Osteoblast (primary cell): ENCODE data around the gene KCNG3. TPM values are rescaled to one million over a fixed set of nuclear protein-coding genes. Genes with fewer than 3 reads are reported as not detected.
A peak's percentile ranks its signal among the peaks of the same experiment; 100 is the strongest.

Source experiments
- DNase-seq: peaks from one replicate; pipeline ENCODE4 v3.0.0; 2011; ENCODE audit warnings: low spot score, mixed read lengths; ENCODE audit not compliant: insufficient read length; ENCODE audit errors: missing footprints
- H2AFZ ChIP-seq: 2 replicates; pipeline ENCODE4 v1.6.0; 2011; ENCODE audit warnings: mild to moderate bottlenecking, low read length
- H3K27ac ChIP-seq: 2 replicates; pipeline ENCODE4 v1.5.1; 2011; ENCODE audit warnings: mild to moderate bottlenecking, low read depth, low read length, moderate library complexity
- H3K27me3 ChIP-seq: 2 replicates; pipeline ENCODE4 v1.6.0; 2012; ENCODE audit warnings: mild to moderate bottlenecking, control low read depth, inconsistent platforms, low read length, moderate library complexity; ENCODE audit not compliant: insufficient read depth
- H3K36me3 ChIP-seq: 2 replicates; pipeline ENCODE4 v1.5.1; 2011; ENCODE audit warnings: mild to moderate bottlenecking, low read length, control low read depth, moderate library complexity; ENCODE audit not compliant: insufficient read depth
- H3K4me1 ChIP-seq: 2 replicates; pipeline ENCODE4 v1.5.1; 2011; ENCODE audit warnings: mild to moderate bottlenecking, low read length, control low read depth, moderate library complexity; ENCODE audit not compliant: insufficient read depth
- H3K4me2 ChIP-seq: 2 replicates; pipeline ENCODE4 v1.6.0; 2011; ENCODE audit warnings: mild to moderate bottlenecking, low read length; ENCODE audit not compliant: insufficient read depth
- H3K4me3 ChIP-seq: fragments of 200-600 bp; sonication (generic); 3 replicates; pipeline ENCODE4 v1.5.1; 2012; ENCODE audit warnings: mild to moderate bottlenecking, low read length, inconsistent platforms; ENCODE audit not compliant: insufficient read depth
- H3K79me2 ChIP-seq: 2 replicates; pipeline ENCODE4 v1.6.0; 2012; ENCODE audit warnings: mild to moderate bottlenecking, low read length, control low read depth, inconsistent platforms; ENCODE audit not compliant: insufficient read depth
- H3K9me3 ChIP-seq: 2 replicates; pipeline ENCODE4 v1.5.1; 2011; ENCODE audit warnings: low read depth, low read length, control low read depth
- H4K20me1 ChIP-seq: 2 replicates; pipeline ENCODE4 v1.6.0; 2012; ENCODE audit warnings: mild to moderate bottlenecking, low read length, control low read depth; ENCODE audit not compliant: insufficient read depth
- CTCF ChIP-seq: IDR thresholded peaks from 2 replicates; pipeline ENCODE4 v1.5.1; 2011; ENCODE audit warnings: mild to moderate bottlenecking, low read depth, low read length, moderate library complexity; ENCODE audit errors: extremely low read depth
- total RNA-seq: library from RNA; depleted of rRNA; stranded (reverse); fragments of >200 nt; gene quantifications from 2 replicates; pipeline ENCODE4 v1.2.3, GENCODE V29; 2012

The KCNG3 gene
- total RNA-seq, 1 donor = under 0.01 TPM

- H3K27me3 ChIP-seq = peaks cover 38% of the 10 kb centered on the region
- no peak overlapping the region for H2AFZ ChIP-seq
- H3K4me1 ChIP-seq = peaks cover 10% of the 10 kb centered on the region
- no peaks in the 10 kb centered on the region for H3K9me3 ChIP-seq
- H4K20me1 ChIP-seq = no peaks in the 10 kb centered on the region
- H3K36me3 ChIP-seq = no peaks in the 10 kb centered on the region
- no peak for TF ChIP-seq CTCF
- peak overlapping the region; percentile 76 for H3K4me2 ChIP-seq
- H3K79me2 ChIP-seq = no peaks in the 10 kb centered on the region
- H3K27ac ChIP-seq = no peak overlapping the region
- no peak overlapping the region for H3K4me3 ChIP-seq
- DNase-seq = no peak
These were observed 1.4 kb upstream of the KCNG3 start for GRCh38 chr2:42495234-42495581.

DNA sequence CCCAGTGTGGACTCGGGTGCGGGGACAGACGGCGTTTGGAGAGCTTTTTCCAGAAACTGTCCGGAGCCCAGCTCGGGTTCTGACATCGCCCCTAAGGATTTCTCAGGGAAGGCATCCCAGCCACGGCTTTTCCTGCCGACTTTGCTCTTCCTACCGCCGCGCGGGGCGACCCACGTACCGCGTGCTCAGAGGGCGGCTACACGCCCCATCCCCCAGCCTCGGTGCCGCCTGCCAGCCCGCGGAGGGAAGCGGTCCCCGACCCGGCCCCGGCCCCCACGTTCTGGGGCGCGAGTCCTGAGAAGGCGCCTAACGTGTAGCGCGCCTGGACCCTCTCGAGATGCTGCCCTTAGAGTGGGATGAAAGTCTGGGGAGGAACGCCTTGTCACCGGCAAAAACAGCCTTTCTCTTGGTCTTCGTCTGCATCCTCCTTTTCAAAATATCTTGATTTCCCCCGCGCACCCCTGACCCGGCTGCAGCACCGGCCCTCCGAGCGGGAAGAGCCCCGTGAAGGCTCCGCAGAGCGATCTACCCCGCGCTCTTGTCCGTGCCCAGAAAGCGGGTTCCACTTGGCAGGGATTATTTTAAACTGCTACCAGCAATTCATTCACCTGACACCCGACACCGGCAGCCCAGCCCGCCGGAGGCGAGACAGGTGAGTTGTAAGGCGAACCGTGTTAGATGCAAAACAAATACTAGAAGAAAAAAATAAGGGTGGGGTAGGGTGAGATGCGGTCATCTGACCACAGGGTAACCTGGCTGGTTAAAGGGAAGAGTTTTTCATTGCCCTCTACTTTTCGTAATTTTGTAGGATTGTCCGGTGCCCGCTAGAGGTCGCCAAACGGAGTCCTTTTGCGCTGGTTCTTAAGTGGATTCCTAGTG, 812 bp upstream of the KCNG3 start:
- peak; percentile 94 for DNase-seq
- H3K9me3 ChIP-seq = no peaks in the 10 kb centered on the region
- H3K4me3 ChIP-seq = peak overlapping the region; percentile 67
- H2AFZ ChIP-seq = peak overlapping the region; percentile 66
- H3K4me1 ChIP-seq = peaks cover 10% of the 10 kb centered on the region
- no peak overlapping the region for H3K27ac ChIP-seq
- peak overlapping the region; percentile 76 for H3K4me2 ChIP-seq
- TF ChIP-seq CTCF = peak; percentile 94
- no peaks in the 10 kb centered on the region for H3K79me2 ChIP-seq
- no peaks in the 10 kb centered on the region for H4K20me1 ChIP-seq
- H3K27me3 ChIP-seq = peaks cover 42% of the 10 kb centered on the region
- H3K36me3 ChIP-seq = no peaks in the 10 kb centered on the region

DNA sequence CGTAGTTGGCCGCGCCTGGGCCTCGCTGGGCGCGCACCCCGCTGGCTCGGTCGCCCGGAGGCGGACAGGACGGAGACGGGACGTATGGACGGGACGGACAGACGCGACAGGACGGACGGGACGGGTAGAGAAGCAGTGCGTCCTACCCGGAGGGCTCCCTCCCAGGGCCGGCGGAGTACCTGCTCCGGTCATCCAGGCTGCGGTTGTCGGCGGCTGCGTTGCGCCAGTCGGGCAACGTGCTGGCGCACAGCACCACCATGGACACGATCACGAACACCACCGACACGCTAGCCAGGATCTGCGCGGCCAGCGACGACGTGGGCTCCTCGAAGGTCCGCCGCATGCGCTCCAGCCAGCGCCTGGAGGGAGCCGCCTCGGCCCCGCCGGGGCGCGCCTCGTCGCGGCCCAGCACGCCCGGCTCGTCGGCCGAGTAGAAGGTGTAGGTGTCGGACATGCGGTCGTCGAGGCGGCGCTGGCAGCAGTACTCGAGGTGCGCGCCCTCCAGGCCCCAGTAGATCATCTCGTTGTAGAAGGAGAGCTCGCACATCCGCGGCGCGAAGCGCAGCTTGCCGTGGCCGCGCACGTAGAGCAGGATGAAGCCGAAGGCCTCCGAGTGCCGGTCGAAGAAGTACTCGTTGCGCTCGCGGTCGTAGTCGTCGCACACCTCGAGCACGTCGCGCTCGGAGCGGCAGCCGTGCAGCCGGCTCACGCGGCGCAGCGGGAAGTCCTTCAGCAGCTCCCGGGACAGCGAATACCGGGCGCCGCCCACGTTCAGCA, 903 bp downstream of the KCNG3 start:
- TF ChIP-seq CTCF = no peak
- Histone ChIP-seq H2AFZ (peak overlapping the region; percentile 65), H3K36me3 (no peaks in the 10 kb centered on the region), H3K4me3 (no peak overlapping the region), H3K79me2 (no peaks in the 10 kb centered on the region), H3K9me3 (no peaks in the 10 kb centered on the region), H3K4me2 (no peak overlapping the region), H3K27me3 (peaks cover 42% of the 10 kb centered on the region), H3K4me1 (peaks cover 10% of the 10 kb centered on the region), H4K20me1 (no peaks in the 10 kb centered on the region), H3K27ac (no peak overlapping the region)
- DNase-seq = no peak

DNA sequence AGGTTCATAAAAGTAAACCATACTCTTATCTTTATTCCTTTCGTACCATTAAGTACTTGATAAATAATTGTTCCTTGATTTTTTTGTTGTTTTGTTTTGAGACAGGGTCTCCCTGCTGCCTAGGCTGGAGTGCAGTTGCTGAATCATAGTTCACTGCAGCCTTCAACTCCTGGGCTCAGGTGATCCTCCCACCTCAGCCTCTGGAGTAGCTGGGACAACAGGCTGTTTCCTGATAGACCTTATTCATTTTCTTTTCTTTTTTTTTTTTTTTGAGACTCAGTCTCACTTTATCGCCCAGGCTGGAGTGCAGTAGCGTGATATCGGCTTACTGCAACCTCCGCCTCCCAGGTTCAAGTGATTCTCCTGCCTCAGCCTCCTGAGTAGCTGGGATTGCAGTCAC, 5.5 kb downstream of the KCNG3 start:
- Histone ChIP-seq H2AFZ (no peak overlapping the region), H3K27me3 (peaks cover 35% of the 10 kb centered on the region), H3K4me1 (no peaks in the 10 kb centered on the region)

More for the DNA sequence above, 5.5 kb downstream of the KCNG3 start:
- H3K9me3 ChIP-seq = no peaks in the 10 kb centered on the region
- no peak for DNase-seq
- H3K27ac ChIP-seq = no peak overlapping the region
- H3K4me3 ChIP-seq = no peak overlapping the region
- TF ChIP-seq CTCF = no peak
- H4K20me1 ChIP-seq = no peaks in the 10 kb centered on the region
- H3K4me2 ChIP-seq = no peak overlapping the region
- H3K36me3 ChIP-seq = no peaks in the 10 kb centered on the region
- H3K79me2 ChIP-seq = no peaks in the 10 kb centered on the region
